ENCODE data around the gene RPL37A. TPM values are rescaled to one million over a fixed set of nuclear protein-coding genes. Genes with fewer than 3 reads are reported as not detected.

Gene RPL37A
- total RNA-seq, 1 donor from 2014 or later, result 4,501 TPM

GRCh38 chr2:216486708-216487107 lies 11.9 kb upstream of the RPL37A start:
- Mint-ChIP-seq H3K36me3 (ENCODE audit: low read depth) (peaks cover 13% of the 10 kb centered on the region), H3K4me3 (no peak overlapping the region), H3K27ac (no peak overlapping the region), H3K9me3 (no peaks in the 10 kb centered on the region), H3K4me1 (peaks cover 15% of the 10 kb centered on the region), H3K27me3 (no peaks in the 10 kb centered on the region)
- CTCF ChIA-PET, result no interaction called here
- no peak for TF ChIP-seq CTCF (IDR thresholded peaks at IDR 0.05)
- POLR2A ChIA-PET, result interaction anchor here (1.2 kb wide), 1 partner anchor 12 kb away, joined by 3 read pairs; the partner anchor contains the start of gene RPL37A
- intact Hi-C loops (cut with micrococcal nuclease), result no loop called here
- ATAC-seq (ENCODE audit: low read depth), result no peak
- DNase-seq, result no peak

GRCh38 chr2:216490061-216490460 lies 8.6 kb upstream of the RPL37A start:
- H3K4me3 Mint-ChIP-seq, result no peak overlapping the region
- ATAC-seq (ENCODE audit: low read depth), result no peak
- no peak for TF ChIP-seq CTCF (IDR thresholded peaks at IDR 0.05)

GRCh38 chr2:216491793-216492596 lies 6.6 kb upstream of the RPL37A start:
- H3K4me1 Mint-ChIP-seq, result peaks cover 46% of the 10 kb centered on the region
- H3K27me3 Mint-ChIP-seq, result no peaks in the 10 kb centered on the region
- no peaks in the 10 kb centered on the region for H3K9me3 Mint-ChIP-seq
- CTCF ChIA-PET, result interaction anchor here (1.2 kb wide), 1 partner anchor 269 kb away, joined by 4 read pairs; no protein-coding TSS in a partner anchor
- peak overlapping the region; percentile 56 for H3K4me3 Mint-ChIP-seq
- intact Hi-C loops (cut with micrococcal nuclease), result loop anchor here (1.0 to 10.0 kb wide), 4 partner anchors 17 to 593 kb away; partner anchors contain the start of genes MREG and SMARCAL1
- H3K36me3 Mint-ChIP-seq (ENCODE audit: low read depth), result no peaks in the 10 kb centered on the region
- no peak for TF ChIP-seq CTCF (IDR thresholded peaks at IDR 0.05)
- H3K27ac Mint-ChIP-seq, result peak overlapping the region; percentile 91
- POLR2A ChIA-PET, result interaction anchor here (0.8 to 2.6 kb wide), 8 partner anchors 9 to 378 kb away, joined by 3 to 15 read pairs (median 4); partner anchors contain the start of gene SMARCAL1
- DNase-seq (peak; percentile 48), ATAC-seq (ENCODE audit: low read depth) (peak; percentile 93)

More at GRCh38 chr2:216490061-216490460, 8.6 kb upstream of the RPL37A start:
- Mint-ChIP-seq H3K36me3 (ENCODE audit: low read depth) (no peaks in the 10 kb centered on the region), H3K27ac (no peak overlapping the region), H3K9me3 (no peaks in the 10 kb centered on the region), H3K27me3 (no peaks in the 10 kb centered on the region), H3K4me1 (peaks cover 40% of the 10 kb centered on the region)
- intact Hi-C loops (cut with micrococcal nuclease), result loop anchor here (10.0 kb wide), 2 partner anchors 475 to 595 kb away; partner anchors contain the start of gene MREG
- POLR2A ChIA-PET, result interaction anchor here (0.7 kb wide), 1 partner anchor 9 kb away, joined by 5 read pairs; no protein-coding TSS in a partner anchor
- CTCF ChIA-PET, result no interaction called here
- DNase-seq, result no peak

- peak; percentile 50 for ATAC-seq (ENCODE audit: low read depth)
- intact Hi-C loops (cut with micrococcal nuclease), result loop anchor here (1.0 to 10.0 kb wide), 6 partner anchors 18 to 592 kb away; partner anchors contain the start of genes MREG and SMARCAL1
- ChIA-PET CTCF (no interaction called here), POLR2A (interaction anchor here (0.8 to 2.6 kb wide), 7 partner anchors 9 to 270 kb away, joined by 3 to 15 read pairs (median 4); partner anchors contain the start of gene SMARCAL1)
- no peak for TF ChIP-seq CTCF (IDR thresholded peaks at IDR 0.05)
- peaks cover 52% of the 10 kb centered on the region for H3K4me1 Mint-ChIP-seq
- no peak for DNase-seq
- H3K27me3 Mint-ChIP-seq, result no peaks in the 10 kb centered on the region
- H3K27ac Mint-ChIP-seq, result peak overlapping the region; percentile 91
- no peaks in the 10 kb centered on the region for H3K9me3 Mint-ChIP-seq
- peak overlapping the region; percentile 56 for H3K4me3 Mint-ChIP-seq
- H3K36me3 Mint-ChIP-seq (ENCODE audit: low read depth), result peaks cover under 1% of the 10 kb centered on the region
Measured at GRCh38 chr2:216492597-216493333, 5.9 kb upstream of the RPL37A start.
